Esophagus muscularis mucosa (tissue), 3 donors: Measurements from ENCODE around the gene JPH3.

Experiments
- POLR2A ChIP-seq: fragments of 450-650 bp; IDR thresholded peaks from one replicate; pipeline ENCODE4 v1.6.1; 2017; ENCODE audit warnings: antibody characterized with exemption, moderate library complexity, mild to moderate bottlenecking, low read depth
- TF ChIP-seq, protein P1 (sequence below), 3 experiments: fragments of 200-600 bp in 2 of 3; fragments of 450-650 bp in 1 of 3; sonication (generic) in 2 of 3; IDR thresholded peaks; one replicate each; pipeline ENCODE4 v1.5.1; 2017 to 2019; ENCODE audit warnings: antibody characterized with exemption in 3 of 3, mild to moderate bottlenecking in 2 of 3, moderate library complexity in 1 of 3

DNA sequence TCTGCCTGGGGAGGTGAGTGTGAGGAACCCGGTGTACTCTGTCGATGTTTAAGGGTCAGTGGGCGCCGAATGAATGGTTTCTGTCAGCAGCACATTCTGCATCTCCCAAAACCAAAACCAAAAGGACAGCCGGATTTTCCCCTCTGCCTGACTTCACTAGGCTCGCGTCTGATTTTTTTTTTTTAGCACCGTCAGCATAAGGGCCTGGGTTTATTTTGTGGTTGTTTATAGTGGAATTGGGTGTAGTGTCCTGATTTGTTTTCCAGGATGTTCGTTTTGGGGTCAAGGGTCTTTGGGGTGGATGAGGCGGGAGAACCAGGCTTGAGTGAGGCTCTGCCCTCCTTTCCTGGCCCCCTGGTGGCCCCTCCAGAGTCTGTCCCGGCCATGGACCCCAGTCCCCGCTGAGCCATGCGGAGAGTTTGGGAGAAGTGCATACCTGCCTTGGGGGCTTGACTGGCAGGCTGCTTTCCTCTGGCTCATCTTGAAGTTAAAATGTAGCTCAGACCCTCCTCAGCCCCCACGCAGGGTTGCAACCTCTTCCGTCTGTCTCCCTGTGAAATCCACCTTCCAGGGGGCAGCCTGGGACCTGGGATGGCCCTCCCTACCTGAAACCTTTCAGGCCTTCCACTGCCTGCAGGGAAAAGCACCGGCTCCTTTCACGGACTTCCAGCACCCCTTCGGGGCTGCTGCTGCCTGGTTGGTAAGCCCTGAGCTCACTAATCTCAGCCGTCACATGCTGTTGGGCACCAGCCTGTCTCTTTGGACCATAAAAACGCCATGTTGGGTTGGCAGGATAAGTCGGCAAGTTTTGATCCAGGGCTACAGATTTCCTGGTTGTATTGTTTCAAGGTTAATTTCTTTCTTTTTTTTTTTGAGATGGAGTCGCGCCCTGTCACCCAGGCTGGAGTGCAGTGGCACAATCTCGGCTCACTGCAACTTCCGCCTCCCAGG, 60.2 kb downstream of the JPH3 start:
- TF ChIP-seq POLR2A: no peak
- TF ChIP-seq, protein P1, sequence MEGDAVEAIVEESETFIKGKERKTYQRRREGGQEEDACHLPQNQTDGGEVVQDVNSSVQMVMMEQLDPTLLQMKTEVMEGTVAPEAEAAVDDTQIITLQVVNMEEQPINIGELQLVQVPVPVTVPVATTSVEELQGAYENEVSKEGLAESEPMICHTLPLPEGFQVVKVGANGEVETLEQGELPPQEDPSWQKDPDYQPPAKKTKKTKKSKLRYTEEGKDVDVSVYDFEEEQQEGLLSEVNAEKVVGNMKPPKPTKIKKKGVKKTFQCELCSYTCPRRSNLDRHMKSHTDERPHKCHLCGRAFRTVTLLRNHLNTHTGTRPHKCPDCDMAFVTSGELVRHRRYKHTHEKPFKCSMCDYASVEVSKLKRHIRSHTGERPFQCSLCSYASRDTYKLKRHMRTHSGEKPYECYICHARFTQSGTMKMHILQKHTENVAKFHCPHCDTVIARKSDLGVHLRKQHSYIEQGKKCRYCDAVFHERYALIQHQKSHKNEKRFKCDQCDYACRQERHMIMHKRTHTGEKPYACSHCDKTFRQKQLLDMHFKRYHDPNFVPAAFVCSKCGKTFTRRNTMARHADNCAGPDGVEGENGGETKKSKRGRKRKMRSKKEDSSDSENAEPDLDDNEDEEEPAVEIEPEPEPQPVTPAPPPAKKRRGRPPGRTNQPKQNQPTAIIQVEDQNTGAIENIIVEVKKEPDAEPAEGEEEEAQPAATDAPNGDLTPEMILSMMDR (IDR thresholded peaks at IDR 0.05): no peak
